GM23338 (cell line): ENCODE results near the gene VDR. TPM values are rescaled to one million over a fixed set of nuclear protein-coding genes. Genes with fewer than 3 reads are reported as not detected.

Source experiments
- ATAC-seq: fragments of 200-7000 bp; cut with Tn5 transposase; 3 replicates; pipeline ENCODE4 v1.9.1; 2020
- DNase-seq: peaks from one replicate; pipeline ENCODE4 v3.0.0-alpha.2; 2015; ENCODE audit warnings: low spot score
- H2AFZ ChIP-seq: fragments of 200-600 bp; sonication (generic); 2 replicates; pipeline ENCODE4 v1.8.0; 2016; ENCODE audit warnings: antibody characterized with exemption, mild to moderate bottlenecking, moderate library complexity
- H3F3A ChIP-seq: fragments of 200-600 bp; sonication (generic); replicated peaks from 2 replicates; pipeline ENCODE4 v1.8.0; 2017; ENCODE audit warnings: antibody characterized with exemption, mixed run types, low read depth
- H3K27ac ChIP-seq: fragments of 200-600 bp; sonication (generic); 2 replicates; pipeline ENCODE4 v1.6.1; 2016; ENCODE audit warnings: low read depth
- H3K27me3 ChIP-seq: fragments of 200-600 bp; sonication (generic); 2 replicates; pipeline ENCODE4 v1.8.0; 2016; ENCODE audit warnings: mild to moderate bottlenecking, mixed run types, moderate library complexity; ENCODE audit not compliant: insufficient read depth
- H3K36me3 ChIP-seq: fragments of 200-600 bp; sonication (generic); 2 replicates; pipeline ENCODE4 v1.8.0; 2016; ENCODE audit warnings: mild to moderate bottlenecking; ENCODE audit not compliant: insufficient read depth
- H3K4me1 ChIP-seq: fragments of 200-600 bp; sonication (generic); 2 replicates; pipeline ENCODE4 v1.8.0; 2016; ENCODE audit warnings: mild to moderate bottlenecking, moderate library complexity; ENCODE audit not compliant: insufficient read depth
- H3K4me2 ChIP-seq: fragments of 200-600 bp; sonication (generic); 2 replicates; pipeline ENCODE4 v1.7.1; 2017; ENCODE audit warnings: mixed run types
- H3K4me3 ChIP-seq: fragments of 200-600 bp; sonication (generic); 2 replicates; pipeline ENCODE4 v1.6.1; 2016; ENCODE audit warnings: mixed run types
- H3K79me2 ChIP-seq: fragments of 200-600 bp; sonication (generic); replicated peaks from 2 replicates; pipeline ENCODE4 v1.8.0; 2017; ENCODE audit warnings: mild to moderate bottlenecking; ENCODE audit not compliant: insufficient read depth
- H3K9me2 ChIP-seq: fragments of 200-600 bp; sonication (generic); 2 replicates; pipeline ENCODE4 v1.8.0; 2017; ENCODE audit not compliant: insufficient read depth
- H4K20me1 ChIP-seq: fragments of 200-600 bp; sonication (generic); replicated peaks from 2 replicates; pipeline ENCODE4 v1.8.0; 2017; ENCODE audit warnings: mild to moderate bottlenecking; ENCODE audit not compliant: insufficient read depth
- H3K27ac Mint-ChIP-seq: 2 replicates; pipeline ENCODE4 v1.8.0; 2020; ENCODE audit warnings: inconsistent platforms, mild to moderate bottlenecking, moderate library complexity, mixed read lengths
- H3K27me3 Mint-ChIP-seq: 3 replicates; pipeline ENCODE4 v1.8.0; 2022; ENCODE audit warnings: low read depth, mild to moderate bottlenecking, moderate library complexity, mixed read lengths, inconsistent platforms; ENCODE audit not compliant: insufficient read depth, poor library complexity
- H3K36me3 Mint-ChIP-seq: 3 replicates; pipeline ENCODE4 v1.8.0; 2021; ENCODE audit warnings: low read depth, mild to moderate bottlenecking, inconsistent platforms, moderate library complexity, mixed read lengths
- H3K4me1 Mint-ChIP-seq: 3 replicates; pipeline ENCODE4 v1.8.0; 2020; ENCODE audit warnings: mild to moderate bottlenecking, inconsistent platforms, mixed read lengths
- H3K4me3 Mint-ChIP-seq: 3 replicates; pipeline ENCODE4 v1.8.0; 2021; ENCODE audit warnings: moderate library complexity, mild to moderate bottlenecking, inconsistent platforms, mixed read lengths
- H3K9me3 Mint-ChIP-seq: 3 replicates; pipeline ENCODE4 v1.8.0; 2020; ENCODE audit warnings: moderate library complexity, mild to moderate bottlenecking, inconsistent platforms, mixed read lengths
- CREB1 ChIP-seq: fragments of 250-450 bp; sonication (Bioruptor Pico); IDR thresholded peaks from 2 replicates; pipeline ENCODE4 v1.5.0; 2020; ENCODE audit warnings: low read depth, mild to moderate bottlenecking, moderate library complexity
- EZH2phosphoT487 ChIP-seq: fragments of 200-600 bp; sonication (generic); IDR thresholded peaks from one replicate; pipeline ENCODE4 v1.8.1; 2018; ENCODE audit warnings: antibody characterized with exemption; ENCODE audit not compliant: unreplicated experiment
- JUNB ChIP-seq: IDR thresholded peaks from one replicate; pipeline ENCODE4 v1.6.1; 2016; ENCODE audit warnings: antibody characterized with exemption; ENCODE audit not compliant: unreplicated experiment
- POLR2AphosphoS5 ChIP-seq: IDR thresholded peaks from 2 replicates; pipeline ENCODE4 v1.6.1; 2016; ENCODE audit warnings: antibody characterized with exemption, low read depth
- STAT1 ChIP-seq: IDR thresholded peaks from one replicate; pipeline ENCODE4 v1.6.1; 2016; ENCODE audit warnings: antibody characterized with exemption; ENCODE audit not compliant: unreplicated experiment
- polyA plus RNA-seq: library from polyadenylated mRNA; unstranded; fragments of >200 nt; fragmentation: Nextera tagmentation; extraction: Ambion mirVana; gene quantifications from 2 replicates; pipeline ENCODE4 v1.2.1, GENCODE V29; 2016
- total RNA-seq: library from RNA; depleted of rRNA; stranded (reverse); fragments of >200 nt; shearing (Covaris generic); gene quantifications from 2 replicates; pipeline ENCODE4 v1.2.3, GENCODE V29; 2014
- TF ChIP-seq, protein P1 (sequence below): fragments of 250-450 bp; sonication (Bioruptor Pico); IDR thresholded peaks from 2 replicates; pipeline ENCODE4 v1.5.0; 2020; ENCODE audit warnings: mild to moderate bottlenecking, moderate library complexity
- TF ChIP-seq, protein P2 (sequence below): IDR thresholded peaks from 2 replicates; pipeline ENCODE4 v1.6.1; 2016; ENCODE audit warnings: antibody characterized with exemption

VDR gene
- total and polyA plus RNA-seq, 2 experiments from 2014 or later: 0.37 to 1.4 TPM

DNA sequence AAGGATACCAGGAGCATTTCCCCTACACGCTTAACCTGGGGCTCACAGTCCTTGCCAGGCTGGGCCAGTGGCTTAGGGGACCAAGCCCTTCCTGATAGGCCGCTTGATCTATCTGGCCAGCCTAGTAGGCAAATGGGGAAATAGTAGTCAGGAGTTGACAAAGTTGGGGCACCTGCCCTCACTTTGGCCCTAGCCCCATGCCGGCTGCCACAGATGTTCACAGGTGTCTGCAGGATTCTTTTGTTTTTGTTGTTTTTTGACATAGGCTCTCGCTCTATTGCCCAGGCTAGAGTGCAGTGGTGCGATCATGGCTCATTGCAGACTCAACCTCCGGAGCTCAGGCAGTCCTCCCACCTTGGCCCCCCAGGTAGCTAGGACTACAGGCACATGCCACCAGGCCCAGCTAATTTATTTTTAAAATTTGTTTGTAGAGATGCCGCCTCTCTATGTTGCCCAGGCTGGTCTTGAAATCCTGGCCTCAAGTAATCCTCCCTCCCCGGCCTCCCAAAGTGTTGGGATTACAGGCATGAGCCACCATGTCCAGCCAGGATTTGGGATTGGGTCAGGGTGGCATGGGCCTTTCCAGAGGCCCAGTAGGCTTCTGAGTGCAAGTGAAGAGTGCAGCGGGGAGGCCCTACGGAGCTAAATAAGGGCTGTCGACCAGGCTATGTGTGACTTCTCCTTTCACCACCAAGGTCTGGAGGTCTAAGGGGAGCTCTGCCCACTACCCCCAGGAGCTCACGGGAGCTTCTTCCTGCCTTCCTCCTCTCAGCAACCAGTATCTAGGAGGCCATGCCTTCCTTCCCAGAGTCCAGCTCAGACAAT is 69.6 kb downstream of the VDR start (continued):
- TF ChIP-seq, protein P1, sequence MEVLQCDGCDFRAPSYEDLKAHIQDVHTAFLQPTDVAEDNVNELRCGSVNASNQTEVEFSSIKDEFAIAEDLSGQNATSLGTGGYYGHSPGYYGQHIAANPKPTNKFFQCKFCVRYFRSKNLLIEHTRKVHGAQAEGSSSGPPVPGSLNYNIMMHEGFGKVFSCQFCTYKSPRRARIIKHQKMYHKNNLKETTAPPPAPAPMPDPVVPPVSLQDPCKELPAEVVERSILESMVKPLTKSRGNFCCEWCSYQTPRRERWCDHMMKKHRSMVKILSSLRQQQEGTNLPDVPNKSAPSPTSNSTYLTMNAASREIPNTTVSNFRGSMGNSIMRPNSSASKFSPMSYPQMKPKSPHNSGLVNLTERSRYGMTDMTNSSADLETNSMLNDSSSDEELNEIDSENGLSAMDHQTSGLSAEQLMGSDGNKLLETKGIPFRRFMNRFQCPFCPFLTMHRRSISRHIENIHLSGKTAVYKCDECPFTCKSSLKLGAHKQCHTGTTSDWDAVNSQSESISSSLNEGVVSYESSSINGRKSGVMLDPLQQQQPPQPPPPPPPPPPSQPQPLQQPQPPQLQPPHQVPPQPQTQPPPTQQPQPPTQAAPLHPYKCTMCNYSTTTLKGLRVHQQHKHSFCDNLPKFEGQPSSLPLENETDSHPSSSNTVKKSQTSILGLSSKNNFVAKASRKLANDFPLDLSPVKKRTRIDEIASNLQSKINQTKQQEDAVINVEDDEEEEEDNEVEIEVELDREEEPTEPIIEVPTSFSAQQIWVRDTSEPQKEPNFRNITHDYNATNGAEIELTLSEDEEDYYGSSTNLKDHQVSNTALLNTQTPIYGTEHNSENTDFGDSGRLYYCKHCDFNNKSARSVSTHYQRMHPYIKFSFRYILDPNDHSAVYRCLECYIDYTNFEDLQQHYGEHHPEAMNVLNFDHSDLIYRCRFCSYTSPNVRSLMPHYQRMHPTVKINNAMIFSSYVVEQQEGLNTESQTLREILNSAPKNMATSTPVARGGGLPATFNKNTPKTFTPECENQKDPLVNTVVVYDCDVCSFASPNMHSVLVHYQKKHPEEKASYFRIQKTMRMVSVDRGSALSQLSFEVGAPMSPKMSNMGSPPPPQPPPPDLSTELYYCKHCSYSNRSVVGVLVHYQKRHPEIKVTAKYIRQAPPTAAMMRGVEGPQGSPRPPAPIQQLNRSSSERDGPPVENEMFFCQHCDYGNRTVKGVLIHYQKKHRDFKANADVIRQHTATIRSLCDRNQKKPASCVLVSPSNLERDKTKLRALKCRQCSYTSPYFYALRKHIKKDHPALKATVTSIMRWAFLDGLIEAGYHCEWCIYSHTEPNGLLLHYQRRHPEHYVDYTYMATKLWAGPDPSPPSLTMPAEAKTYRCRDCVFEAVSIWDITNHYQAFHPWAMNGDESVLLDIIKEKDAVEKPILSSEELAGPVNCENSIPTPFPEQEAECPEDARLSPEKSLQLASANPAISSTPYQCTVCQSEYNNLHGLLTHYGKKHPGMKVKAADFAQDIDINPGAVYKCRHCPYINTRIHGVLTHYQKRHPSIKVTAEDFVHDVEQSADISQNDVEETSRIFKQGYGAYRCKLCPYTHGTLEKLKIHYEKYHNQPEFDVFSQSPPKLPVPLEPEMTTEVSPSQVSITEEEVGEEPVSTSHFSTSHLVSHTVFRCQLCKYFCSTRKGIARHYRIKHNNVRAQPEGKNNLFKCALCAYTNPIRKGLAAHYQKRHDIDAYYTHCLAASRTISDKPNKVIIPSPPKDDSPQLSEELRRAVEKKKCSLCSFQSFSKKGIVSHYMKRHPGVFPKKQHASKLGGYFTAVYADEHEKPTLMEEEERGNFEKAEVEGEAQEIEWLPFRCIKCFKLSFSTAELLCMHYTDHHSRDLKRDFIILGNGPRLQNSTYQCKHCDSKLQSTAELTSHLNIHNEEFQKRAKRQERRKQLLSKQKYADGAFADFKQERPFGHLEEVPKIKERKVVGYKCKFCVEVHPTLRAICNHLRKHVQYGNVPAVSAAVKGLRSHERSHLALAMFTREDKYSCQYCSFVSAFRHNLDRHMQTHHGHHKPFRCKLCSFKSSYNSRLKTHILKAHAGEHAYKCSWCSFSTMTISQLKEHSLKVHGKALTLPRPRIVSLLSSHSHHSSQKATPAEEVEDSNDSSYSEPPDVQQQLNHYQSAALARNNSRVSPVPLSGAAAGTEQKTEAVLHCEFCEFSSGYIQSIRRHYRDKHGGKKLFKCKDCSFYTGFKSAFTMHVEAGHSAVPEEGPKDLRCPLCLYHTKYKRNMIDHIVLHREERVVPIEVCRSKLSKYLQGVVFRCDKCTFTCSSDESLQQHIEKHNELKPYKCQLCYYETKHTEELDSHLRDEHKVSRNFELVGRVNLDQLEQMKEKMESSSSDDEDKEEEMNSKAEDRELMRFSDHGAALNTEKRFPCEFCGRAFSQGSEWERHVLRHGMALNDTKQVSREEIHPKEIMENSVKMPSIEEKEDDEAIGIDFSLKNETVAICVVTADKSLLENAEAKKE (CRISPR knock-in tag): no peak
- TF ChIP-seq JUNB: no peak

DNA sequence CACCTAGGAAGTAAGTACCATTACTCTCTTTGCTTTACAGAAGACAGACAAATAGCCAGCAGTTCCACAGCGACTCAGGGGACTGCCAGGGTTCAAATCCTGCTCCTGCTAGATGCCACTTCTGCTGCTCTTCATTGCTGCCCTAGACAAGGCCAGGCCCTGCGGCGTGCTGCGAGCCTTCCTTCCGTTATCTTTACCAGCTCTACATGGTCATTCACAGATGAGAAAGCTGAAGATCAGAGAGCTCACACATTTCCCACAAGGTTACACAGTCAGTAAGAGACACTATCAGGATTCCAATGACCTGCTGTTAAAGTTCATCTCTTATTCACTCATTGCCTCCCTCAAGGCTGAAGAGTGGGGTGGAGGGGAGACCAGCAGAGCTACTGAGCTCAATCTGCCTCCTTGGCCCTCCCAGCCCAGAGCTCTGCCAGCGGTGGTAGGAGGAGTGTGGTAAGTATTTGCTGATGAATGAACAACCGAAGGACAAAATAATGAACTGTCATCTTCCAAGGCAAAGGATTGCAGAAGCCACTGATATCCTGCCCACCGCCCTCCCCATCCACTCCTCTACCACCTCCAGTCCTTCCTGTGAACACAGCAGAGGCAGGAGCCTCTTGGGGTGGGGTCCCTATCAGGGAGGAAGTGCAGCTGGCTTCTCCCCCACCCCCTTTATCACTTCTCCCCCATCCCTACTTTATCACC is 70.4 kb downstream of the VDR start:
- ATAC-seq: no peak
- peaks cover 45% of the 10 kb centered on the region for H3K4me1 Mint-ChIP-seq
- H3K4me1 ChIP-seq: peaks cover 13% of the 10 kb centered on the region
- TF ChIP-seq STAT1 (no peak), EZH2phosphoT487 (no peak), CREB1 (no peak), POLR2AphosphoS5 (no peak)
- TF ChIP-seq, protein P2, sequence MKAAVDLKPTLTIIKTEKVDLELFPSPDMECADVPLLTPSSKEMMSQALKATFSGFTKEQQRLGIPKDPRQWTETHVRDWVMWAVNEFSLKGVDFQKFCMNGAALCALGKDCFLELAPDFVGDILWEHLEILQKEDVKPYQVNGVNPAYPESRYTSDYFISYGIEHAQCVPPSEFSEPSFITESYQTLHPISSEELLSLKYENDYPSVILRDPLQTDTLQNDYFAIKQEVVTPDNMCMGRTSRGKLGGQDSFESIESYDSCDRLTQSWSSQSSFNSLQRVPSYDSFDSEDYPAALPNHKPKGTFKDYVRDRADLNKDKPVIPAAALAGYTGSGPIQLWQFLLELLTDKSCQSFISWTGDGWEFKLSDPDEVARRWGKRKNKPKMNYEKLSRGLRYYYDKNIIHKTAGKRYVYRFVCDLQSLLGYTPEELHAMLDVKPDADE: no peak

More for the DNA sequence above, 70.4 kb downstream of the VDR start:
- H3K4me3 Mint-ChIP-seq: no peak overlapping the region
- H3K27ac Mint-ChIP-seq: no peak overlapping the region
- H3K36me3 Mint-ChIP-seq: no peaks in the 10 kb centered on the region
- no peaks in the 10 kb centered on the region; the same call in 2 of the 3 replicates for H3K9me3 Mint-ChIP-seq
- Histone ChIP-seq H3K27ac (no peak overlapping the region), H3K27me3 (no peaks in the 10 kb centered on the region), H2AFZ (no peak overlapping the region), H3K9me2 (no peaks in the 10 kb centered on the region), H4K20me1 (no peaks in the 10 kb centered on the region), H3K4me2 (no peak overlapping the region), H3F3A (no peaks in the 10 kb centered on the region), H3K79me2 (no peaks in the 10 kb centered on the region), H3K36me3 (no peaks in the 10 kb centered on the region), H3K4me3 (no peak overlapping the region)
- no peak for DNase-seq
- H3K27me3 Mint-ChIP-seq: peaks cover 13% of the 10 kb centered on the region
